Astrocyte of the cerebellum (primary cell): Measurements from ENCODE around the gene MUC20.

ENCODE experiments used
- DNase-seq: peaks from one replicate; pipeline ENCODE4 v3.0.0-alpha.2; 2011; ENCODE audit warnings: low read depth
- H3K4me3 ChIP-seq: 2 replicates; pipeline ENCODE4 v1.5.1; 2011; ENCODE audit warnings: mild to moderate bottlenecking, low read depth, low read length, moderate library complexity
- CTCF ChIP-seq: IDR thresholded peaks from 2 replicates; pipeline ENCODE4 v1.5.1; 2012; ENCODE audit warnings: low read length, low read depth, moderate library complexity, mild to moderate bottlenecking; ENCODE audit errors: missing control alignments
- in situ Hi-C: cut with HindIII; loops from 2 replicates; pipeline ENCODE4 v1.10.0; 2017; ENCODE audit warnings: low sequenced_read_pairs

MUC20 gene

GRCh38 chr3:195701042-195701915 lies 19.5 kb upstream of the MUC20 start:
- H3K4me3 ChIP-seq, result no peak overlapping the region
- no peak for TF ChIP-seq CTCF
- no peak for DNase-seq
- in situ Hi-C loops, result no loop called here

- DNase-seq, result no peak
- no peak overlapping the region for H3K4me3 ChIP-seq
- no peak for TF ChIP-seq CTCF
- in situ Hi-C loops, result no loop called here
Observed at GRCh38 chr3:195703776-195704175, 17.0 kb upstream of the MUC20 start.

GRCh38 chr3:195704433-195704999 lies 16.3 kb upstream of the MUC20 start:
- in situ Hi-C loops, result no loop called here
- DNase-seq, result no peak
- no peak for TF ChIP-seq CTCF
- no peak overlapping the region for H3K4me3 ChIP-seq

- no peak overlapping the region for H3K4me3 ChIP-seq
- in situ Hi-C loops, result no loop called here
- TF ChIP-seq CTCF, result no peak
- no peak for DNase-seq
Observed at GRCh38 chr3:195705081-195705991, 15.4 kb upstream of the MUC20 start.

- no peak for TF ChIP-seq CTCF
- in situ Hi-C loops, result no loop called here
- H3K4me3 ChIP-seq, result no peak overlapping the region
- no peak for DNase-seq
Observed at GRCh38 chr3:195708061-195708460, 12.7 kb upstream of the MUC20 start.

GRCh38 chr3:195708626-195709481 lies 11.9 kb upstream of the MUC20 start:
- DNase-seq, result no peak
- H3K4me3 ChIP-seq, result no peak overlapping the region
- in situ Hi-C loops, result no loop called here
- TF ChIP-seq CTCF, result no peak
